Adipocyte (in vitro differentiated cells): ENCODE results near the gene DUS3L.

ENCODE experiments used
- DNase-seq: peaks from one replicate; pipeline ENCODE4 v3.0.0-alpha.2; 2015; ENCODE audit warnings: low read depth
- H3K27me3 ChIP-seq: replicated peaks from 2 replicates; pipeline ENCODE4 v1.7.0; 2013; ENCODE audit warnings: mild to moderate bottlenecking, low read length, moderate library complexity; ENCODE audit not compliant: control insufficient read depth, insufficient read depth
- H3K36me3 ChIP-seq: 2 replicates; pipeline ENCODE4 v1.7.0; 2013; ENCODE audit warnings: low read length, mild to moderate bottlenecking, moderate library complexity; ENCODE audit not compliant: control insufficient read depth, insufficient read depth, severe bottlenecking
- H3K4me1 ChIP-seq: 2 replicates; pipeline ENCODE4 v1.7.0; 2013; ENCODE audit warnings: mild to moderate bottlenecking, low read length, moderate library complexity; ENCODE audit not compliant: control insufficient read depth, insufficient read depth
- H3K4me3 ChIP-seq: 2 replicates; pipeline ENCODE4 v1.7.0; 2013; ENCODE audit warnings: mild to moderate bottlenecking, low read length, moderate library complexity
- H3K9ac ChIP-seq: 2 replicates; pipeline ENCODE4 v1.7.0; 2013; ENCODE audit warnings: mild to moderate bottlenecking, low read length, moderate library complexity
- H3K9me3 ChIP-seq: 2 replicates; pipeline ENCODE4 v1.7.0; 2013; ENCODE audit warnings: mild to moderate bottlenecking, low read length, moderate library complexity; ENCODE audit not compliant: control insufficient read depth

DUS3L gene

DNA sequence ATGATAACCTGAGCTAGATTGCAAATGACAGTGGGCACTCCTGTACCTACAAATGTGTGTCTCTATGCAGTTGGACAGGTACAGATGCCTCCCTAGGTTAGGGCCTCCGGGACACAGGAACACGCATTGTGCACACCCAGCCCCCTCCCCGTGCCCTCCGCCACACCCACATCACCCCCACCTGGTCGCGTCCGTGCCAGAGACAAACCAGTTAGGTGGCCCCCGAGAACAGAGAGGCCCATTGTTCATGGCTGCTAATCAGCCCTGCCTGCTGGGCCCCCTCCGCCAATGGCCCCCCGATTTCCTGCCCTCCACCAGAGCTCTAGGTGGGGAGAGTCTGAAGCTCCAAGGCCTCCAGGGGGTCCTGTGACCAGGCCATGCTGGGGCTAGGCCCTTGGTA is 27.6 kb upstream of the DUS3L start:
- peaks cover 38% of the 10 kb centered on the region for H3K27me3 ChIP-seq
- H3K4me3 ChIP-seq: no peak overlapping the region
- H3K9me3 ChIP-seq: no peaks in the 10 kb centered on the region
- no peaks in the 10 kb centered on the region for H3K36me3 ChIP-seq
- no peaks in the 10 kb centered on the region for H3K4me1 ChIP-seq
- DNase-seq: no peak
- H3K9ac ChIP-seq: no peak overlapping the region

DNA sequence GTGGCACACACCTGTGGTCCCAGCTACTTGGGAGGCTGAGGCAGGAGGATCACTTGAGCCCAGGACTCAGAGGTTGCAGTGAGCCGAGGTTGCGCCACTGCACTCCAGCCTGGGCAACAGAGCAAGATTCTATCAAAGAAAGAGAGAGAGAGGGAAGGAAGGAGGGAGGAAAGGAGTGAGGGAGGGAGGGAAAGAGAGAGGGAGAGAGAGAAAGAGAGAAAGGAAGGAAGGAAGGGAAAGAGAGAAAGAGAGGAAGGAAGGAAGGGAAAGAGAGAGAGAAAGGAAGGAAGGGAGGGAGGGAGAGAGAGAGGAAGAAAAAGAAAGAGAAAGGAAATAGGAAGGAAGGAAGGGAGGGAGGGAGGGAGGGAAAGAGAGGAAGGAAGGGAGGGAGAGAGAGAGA is 26.3 kb upstream of the DUS3L start:
- H3K4me1 ChIP-seq: no peaks in the 10 kb centered on the region
- no peaks in the 10 kb centered on the region for H3K9me3 ChIP-seq
- H3K9ac ChIP-seq: no peak overlapping the region
- DNase-seq: no peak
- H3K36me3 ChIP-seq: no peaks in the 10 kb centered on the region
- peaks cover 34% of the 10 kb centered on the region for H3K27me3 ChIP-seq
- H3K4me3 ChIP-seq: no peak overlapping the region

DNA sequence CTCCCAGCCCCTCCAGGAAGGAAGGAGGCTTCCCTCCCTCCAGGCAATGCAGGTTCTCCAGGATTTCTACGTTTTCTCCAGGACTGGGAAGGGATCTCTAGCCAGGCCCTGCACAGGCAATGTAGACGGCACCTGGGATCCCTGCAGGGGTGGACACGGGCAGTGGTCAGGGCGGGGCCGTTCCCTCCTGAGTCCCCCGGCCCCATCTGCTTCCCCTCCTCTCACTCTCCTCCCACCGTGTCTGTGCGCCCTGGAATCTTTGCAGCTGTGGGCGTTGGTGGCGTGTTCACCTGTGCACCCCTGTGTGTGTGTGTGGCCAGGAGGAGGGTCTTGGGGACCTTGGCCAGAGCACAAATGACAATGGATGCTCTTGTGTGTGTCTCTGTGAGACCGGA is 23.9 kb upstream of the DUS3L start:
- no peak overlapping the region for H3K9ac ChIP-seq
- no peaks in the 10 kb centered on the region for H3K4me1 ChIP-seq
- H3K27me3 ChIP-seq: peaks cover 33% of the 10 kb centered on the region
- DNase-seq: no peak
- no peaks in the 10 kb centered on the region for H3K9me3 ChIP-seq
- H3K4me3 ChIP-seq: no peak overlapping the region
- H3K36me3 ChIP-seq: no peaks in the 10 kb centered on the region

DNA sequence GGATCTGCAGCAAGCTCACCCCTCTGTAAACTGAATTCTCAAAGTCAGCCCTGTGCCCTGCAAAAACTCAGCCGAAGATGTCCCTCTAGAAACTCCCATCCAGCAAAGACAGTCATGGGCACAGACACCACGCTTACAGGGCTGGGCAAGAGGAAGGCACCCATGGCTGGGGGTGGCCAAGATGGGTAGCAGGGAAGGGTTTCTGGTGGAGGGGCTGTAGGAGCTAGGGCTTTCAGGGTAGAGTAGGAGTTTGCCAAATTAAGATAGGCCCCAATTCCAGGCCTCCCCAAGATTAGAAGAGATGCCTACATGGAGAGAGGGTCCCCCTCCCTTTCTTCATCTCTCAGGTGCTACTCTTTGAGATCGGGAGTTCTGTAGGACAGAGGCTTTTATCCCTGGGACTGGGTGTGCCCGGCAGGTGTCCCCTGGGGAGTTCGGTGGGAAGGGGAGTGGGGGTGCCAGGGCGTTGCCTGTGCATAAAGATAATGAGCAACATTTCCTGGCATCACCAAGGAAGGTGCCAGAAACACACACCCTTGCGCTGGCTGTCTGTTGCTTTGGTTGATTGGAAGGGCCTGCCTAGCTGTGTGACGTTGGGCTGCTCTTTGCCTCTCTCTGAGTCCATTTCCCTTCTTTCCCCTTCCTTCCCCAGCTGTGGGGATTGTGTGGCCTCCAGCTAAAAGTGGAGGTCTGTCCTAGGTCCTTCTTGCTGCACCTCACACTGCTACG is 23.3 kb upstream of the DUS3L start:
- Histone ChIP-seq H3K4me1 (no peaks in the 10 kb centered on the region), H3K36me3 (no peaks in the 10 kb centered on the region), H3K9ac (no peak overlapping the region), H3K27me3 (peaks cover 33% of the 10 kb centered on the region), H3K4me3 (no peak overlapping the region), H3K9me3 (no peaks in the 10 kb centered on the region)
- no peak for DNase-seq

DNA sequence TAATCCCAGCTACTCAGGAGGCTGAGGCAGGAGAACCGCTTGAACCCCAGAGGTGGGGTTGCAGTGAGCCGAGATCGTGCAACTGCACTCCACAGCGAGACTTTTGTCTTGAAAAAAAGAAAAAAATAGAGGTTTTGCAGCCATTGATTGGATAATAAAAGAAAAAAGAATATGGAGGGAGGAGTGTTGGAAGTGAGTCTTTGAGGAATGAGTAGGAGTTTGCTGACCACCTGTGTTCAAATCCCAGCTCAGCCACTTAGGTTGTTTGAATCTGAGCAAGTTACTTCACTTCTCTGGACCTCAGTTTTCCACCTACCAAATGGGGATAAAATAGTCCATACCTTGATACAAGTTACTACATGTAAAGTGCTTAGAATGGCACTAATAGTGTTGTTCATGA is 20.2 kb upstream of the DUS3L start:
- Histone ChIP-seq H3K27me3 (peaks cover 33% of the 10 kb centered on the region), H3K9me3 (no peaks in the 10 kb centered on the region), H3K36me3 (no peaks in the 10 kb centered on the region), H3K4me3 (no peak overlapping the region), H3K4me1 (no peaks in the 10 kb centered on the region), H3K9ac (no peak overlapping the region)
- no peak for DNase-seq

DNA sequence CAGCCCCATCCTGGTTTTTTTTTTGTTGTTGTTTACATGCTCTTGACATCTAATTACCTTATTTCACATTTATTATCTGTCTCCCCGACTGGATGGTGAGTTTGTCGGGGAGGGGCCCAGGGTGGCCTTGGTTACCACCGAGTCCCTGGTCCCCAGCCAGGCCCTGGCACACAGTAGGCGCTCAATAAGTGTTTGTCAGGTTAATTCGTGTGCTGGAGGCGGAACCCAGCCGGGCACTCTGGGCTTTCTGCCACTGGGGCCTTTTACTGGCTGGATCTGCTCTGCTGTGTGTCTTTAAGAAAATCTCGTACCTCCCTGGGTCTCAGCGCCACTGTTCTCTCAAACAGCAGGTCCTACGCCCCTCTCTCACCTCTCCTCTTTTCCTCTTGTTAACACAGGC is 18.5 kb upstream of the DUS3L start:
- no peak overlapping the region for H3K4me3 ChIP-seq
- H3K4me1 ChIP-seq: no peaks in the 10 kb centered on the region
- H3K27me3 ChIP-seq: peaks cover 28% of the 10 kb centered on the region
- no peaks in the 10 kb centered on the region for H3K36me3 ChIP-seq
- no peaks in the 10 kb centered on the region for H3K9me3 ChIP-seq
- H3K9ac ChIP-seq: no peak overlapping the region
- no peak for DNase-seq

DNA sequence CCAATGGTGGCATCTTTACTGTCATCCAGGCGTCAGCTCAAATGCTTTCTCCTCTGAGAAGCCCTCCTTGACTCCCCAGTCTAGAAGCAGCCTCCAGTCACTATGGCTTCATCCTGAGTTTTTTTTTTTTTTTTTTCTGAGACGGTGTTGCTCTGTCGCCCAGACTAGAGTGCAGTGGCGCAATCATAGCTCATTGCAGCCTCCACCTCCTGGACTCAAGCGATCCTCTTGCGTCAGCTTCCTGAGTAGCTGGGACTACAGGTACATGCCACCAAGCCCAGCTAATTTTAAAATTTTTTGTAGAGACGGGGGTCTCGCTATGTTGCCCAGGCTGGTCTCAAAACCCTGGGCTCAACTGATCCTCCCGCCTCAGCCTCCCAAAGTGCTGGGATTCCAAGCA is 18.1 kb upstream of the DUS3L start:
- Histone ChIP-seq H3K9ac (no peak overlapping the region), H3K27me3 (peaks cover 24% of the 10 kb centered on the region), H3K4me3 (no peak overlapping the region), H3K4me1 (no peaks in the 10 kb centered on the region), H3K36me3 (no peaks in the 10 kb centered on the region), H3K9me3 (no peaks in the 10 kb centered on the region)
- DNase-seq: no peak

DNA sequence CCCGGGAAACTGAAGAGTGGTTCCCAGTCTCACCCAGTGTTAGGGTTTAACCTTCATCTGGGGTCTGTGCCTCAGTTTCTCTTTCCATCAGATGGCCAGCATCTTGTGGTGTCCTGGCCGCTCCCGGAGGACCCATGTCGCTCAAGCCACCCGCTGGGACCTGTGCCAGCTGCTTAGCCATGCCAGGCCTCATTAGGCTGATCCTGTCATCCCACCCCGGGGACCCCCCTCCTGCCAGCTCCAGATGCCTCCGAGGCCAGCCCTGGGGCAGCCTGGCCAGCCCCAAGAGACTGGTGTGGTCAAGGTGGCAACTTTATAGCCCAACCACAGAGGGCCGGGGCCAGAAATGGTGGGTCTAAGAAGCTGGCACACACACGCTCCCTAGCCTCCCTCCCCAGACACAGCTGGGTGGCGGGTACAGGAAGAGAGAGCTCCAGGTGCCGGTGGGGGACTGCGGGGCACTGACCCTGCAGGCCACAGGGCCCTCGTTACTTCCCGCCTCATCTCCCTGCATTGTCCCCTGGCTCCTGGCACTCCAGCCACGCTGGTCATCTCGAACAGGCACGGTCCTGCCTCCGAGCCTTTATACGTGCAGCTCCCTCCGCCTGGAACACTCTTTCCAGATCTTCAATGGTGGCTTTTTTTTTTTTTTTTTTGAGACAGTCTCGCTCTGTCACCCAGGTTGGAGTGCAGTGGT is 17.3 kb upstream of the DUS3L start:
- Histone ChIP-seq H3K9ac (no peak overlapping the region), H3K4me1 (peaks cover 6% of the 10 kb centered on the region), H3K27me3 (peaks cover 20% of the 10 kb centered on the region), H3K9me3 (no peaks in the 10 kb centered on the region), H3K36me3 (no peaks in the 10 kb centered on the region), H3K4me3 (no peak overlapping the region)
- DNase-seq: no peak

DNA sequence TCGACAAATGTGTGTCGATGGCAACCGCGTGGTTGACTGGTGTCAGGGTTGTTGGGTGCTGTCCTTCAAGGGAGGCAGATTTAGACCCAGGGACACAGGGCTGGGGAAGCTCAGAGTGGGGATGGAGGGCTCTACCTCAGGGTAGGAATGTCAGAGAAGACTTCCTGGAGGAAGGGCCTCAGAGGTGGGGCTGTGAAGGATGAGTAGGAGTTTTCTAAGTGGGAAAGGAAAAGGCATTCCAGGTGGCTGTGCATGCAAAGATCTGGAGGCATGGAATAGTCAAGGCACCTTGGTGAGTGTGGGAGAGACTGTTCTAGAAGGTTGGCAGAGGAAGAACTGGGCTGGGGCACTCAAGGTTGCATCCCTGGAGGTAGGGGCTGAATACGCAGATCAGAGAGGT is 15.9 kb upstream of the DUS3L start:
- Histone ChIP-seq H3K9ac (no peak overlapping the region), H3K4me3 (no peak overlapping the region), H3K27me3 (peaks cover 20% of the 10 kb centered on the region), H3K36me3 (no peaks in the 10 kb centered on the region), H3K9me3 (no peaks in the 10 kb centered on the region), H3K4me1 (peaks cover 10% of the 10 kb centered on the region)
- DNase-seq: no peak

DNA sequence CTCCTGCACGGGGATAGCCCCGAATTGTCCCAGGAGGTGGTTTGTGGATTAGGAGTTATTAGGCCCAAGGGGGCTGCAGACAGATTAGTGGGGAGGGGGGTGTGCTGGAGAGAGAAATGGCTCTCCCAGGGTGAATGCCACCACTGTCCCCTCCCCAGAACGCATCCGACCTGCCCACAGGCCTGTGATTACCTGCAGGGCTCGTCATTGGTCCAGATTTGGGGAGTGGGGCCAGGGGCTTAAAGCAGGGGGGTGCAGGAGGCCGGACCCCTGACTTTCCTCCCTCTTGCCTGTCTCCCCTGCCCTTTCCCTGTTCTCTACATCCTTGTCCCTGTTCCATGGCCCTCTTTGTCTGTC is 15.1 kb upstream of the DUS3L start:
- H3K36me3 ChIP-seq: no peaks in the 10 kb centered on the region
- DNase-seq: no peak
- peaks cover 20% of the 10 kb centered on the region for H3K27me3 ChIP-seq
- H3K4me1 ChIP-seq: peaks cover 12% of the 10 kb centered on the region
- H3K4me3 ChIP-seq: no peak overlapping the region
- no peak overlapping the region for H3K9ac ChIP-seq
- H3K9me3 ChIP-seq: no peaks in the 10 kb centered on the region

DNA sequence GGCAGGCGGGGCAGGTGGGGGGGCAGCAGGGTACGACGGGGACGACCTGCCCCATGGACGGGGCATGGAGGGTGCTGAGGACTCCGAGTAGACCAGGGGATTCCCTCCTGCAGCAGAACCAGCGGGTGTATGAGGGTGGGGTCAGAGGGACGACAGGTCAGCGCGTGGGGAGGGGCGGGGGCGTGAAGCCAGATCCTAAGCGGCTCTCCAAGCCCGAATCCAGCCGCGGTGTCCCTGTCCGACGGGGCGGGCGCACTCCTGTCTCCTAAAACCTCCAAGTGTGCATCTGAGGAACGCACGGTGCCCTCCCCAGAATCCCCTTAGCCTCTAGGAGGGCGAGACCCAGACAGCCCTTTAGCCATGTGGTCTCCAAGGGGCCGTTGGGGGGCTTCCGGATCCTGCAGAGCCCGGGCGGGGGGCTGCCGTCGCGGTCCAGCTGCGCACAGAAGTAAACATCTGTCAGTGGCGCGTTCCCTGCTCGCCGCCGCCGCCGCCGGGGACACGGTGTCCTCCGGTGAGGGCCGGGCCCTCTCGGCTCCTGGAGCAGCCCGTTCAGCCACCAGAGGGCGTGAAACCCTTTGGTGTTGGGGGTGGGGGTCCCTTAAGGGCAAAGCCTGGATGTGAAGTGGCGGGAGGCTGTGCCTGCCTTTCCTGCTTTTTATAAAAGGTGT is 14.6 kb upstream of the DUS3L start:
- peaks cover 20% of the 10 kb centered on the region for H3K27me3 ChIP-seq
- peak; percentile 84 for DNase-seq

More for the DNA sequence above, 14.6 kb upstream of the DUS3L start:
- Histone ChIP-seq H3K36me3 (no peaks in the 10 kb centered on the region), H3K9ac (no peak overlapping the region), H3K4me3 (no peak overlapping the region), H3K9me3 (no peaks in the 10 kb centered on the region), H3K4me1 (peaks cover 15% of the 10 kb centered on the region)
